Activated naive CD4-positive, alpha-beta T cell treated with anti-CD3 and anti-CD28 coated beads for 36 hours (primary cell): Measurements from ENCODE around the gene URB2. TPM values are rescaled to one million over a fixed set of nuclear protein-coding genes. Genes with fewer than 3 reads are reported as not detected.
A peak's percentile ranks its signal among the peaks of the same experiment; 100 is the strongest.
"Not testable (repeated sequence)": the region's sequence is repeated elsewhere in the genome, so short reads cannot be mapped to it uniquely, and the experiment has no call there.

Source experiments
- CTCF ChIA-PET: fragments of 350-600 bp; sonication (Branson Sonifier 250); formaldehyde crosslinking; loops from one replicate; lab custom pipeline; 2021; ENCODE audit warnings: antibody characterized with exemption; lab: Charles Lee
- DNase-seq: peaks from one replicate; pipeline ENCODE4 v3.0.0-alpha.2; 2020
- H3K27ac Mint-ChIP-seq: one replicate; pipeline ENCODE4 v1.8.0; 2021; ENCODE audit warnings: mild to moderate bottlenecking, mixed read lengths
- H3K27me3 Mint-ChIP-seq: one replicate; pipeline ENCODE4 v1.8.0; 2021; ENCODE audit warnings: low read depth, mixed read lengths
- H3K36me3 Mint-ChIP-seq: one replicate; pipeline ENCODE4 v1.8.0; 2021; ENCODE audit warnings: low read depth, mixed read lengths
- H3K4me1 Mint-ChIP-seq: one replicate; pipeline ENCODE4 v1.8.0; 2021; ENCODE audit warnings: low read depth, mixed read lengths
- H3K4me3 Mint-ChIP-seq: one replicate; pipeline ENCODE4 v1.8.0; 2021; ENCODE audit warnings: mild to moderate bottlenecking, moderate library complexity, mixed read lengths
- H3K9me3 Mint-ChIP-seq: one replicate; pipeline ENCODE4 v1.8.0; 2021; ENCODE audit warnings: mixed read lengths
- intact Hi-C: fragments of 100-400 bp; cut with micrococcal nuclease; formaldehyde crosslinking; loops from one replicate; pipeline ENCODE4 v1.15.1; 2023
- total RNA-seq, 2 experiments: library from RNA; stranded (reverse); gene quantifications; one replicate each; pipeline ENCODE4 v1.2.3, GENCODE V29; 2021

The URB2 gene
- total RNA-seq, 2 experiments from 2014 or later: 9.5 to 10.0 TPM

- CTCF ChIA-PET: interaction anchor here (0.6 to 0.7 kb wide), 2 partner anchors 8 to 25 kb away, joined by 3 read pairs; no protein-coding TSS in a partner anchor
- Mint-ChIP-seq H3K4me3 (no peak overlapping the region), H3K36me3 (no peaks in the 10 kb centered on the region), H3K27me3 (peaks cover 2% of the 10 kb centered on the region), H3K4me1 (peaks cover 17% of the 10 kb centered on the region), H3K9me3 (peaks cover 1% of the 10 kb centered on the region), H3K27ac (no peak overlapping the region)
- intact Hi-C loops: no loop called here
- DNase-seq: no peak
Measured at GRCh38 chr1:229675396-229675795, 49.3 kb downstream of the URB2 start.

GRCh38 chr1:229685149-229685548 is 59.1 kb downstream of the URB2 start:
- peaks cover 14% of the 10 kb centered on the region for H3K27me3 Mint-ChIP-seq
- CTCF ChIA-PET: no interaction called here
- peaks cover 15% of the 10 kb centered on the region for H3K36me3 Mint-ChIP-seq
- intact Hi-C loops: no loop called here
- no peak overlapping the region for H3K27ac Mint-ChIP-seq
- no peak for DNase-seq
- H3K4me3 Mint-ChIP-seq: no peak overlapping the region
- peaks cover 10% of the 10 kb centered on the region for H3K9me3 Mint-ChIP-seq
- no peaks in the 10 kb centered on the region for H3K4me1 Mint-ChIP-seq

- Mint-ChIP-seq H3K4me3 (no peak overlapping the region), H3K4me1 (peaks cover 12% of the 10 kb centered on the region), H3K9me3 (peaks cover 10% of the 10 kb centered on the region), H3K36me3 (peaks cover 12% of the 10 kb centered on the region), H3K27me3 (peaks cover 17% of the 10 kb centered on the region), H3K27ac (no peak overlapping the region)
- peak; percentile 22 for DNase-seq
- CTCF ChIA-PET: interaction anchor here (0.7 kb wide), 1 partner anchor 581 kb away, joined by 3 read pairs; no protein-coding TSS in a partner anchor
- intact Hi-C loops: no loop called here
Measured at GRCh38 chr1:229689273-229689672, 63.2 kb downstream of the URB2 start.

GRCh38 chr1:229689904-229690303 is 63.9 kb downstream of the URB2 start:
- H3K27me3 Mint-ChIP-seq: peaks cover 19% of the 10 kb centered on the region
- intact Hi-C loops: no loop called here

GRCh38 chr1:229690662-229691061 is 64.6 kb downstream of the URB2 start:
- Mint-ChIP-seq H3K27ac (no peak overlapping the region), H3K4me3 (no peak overlapping the region), H3K4me1 (peaks cover 12% of the 10 kb centered on the region), H3K9me3 (peaks cover 2% of the 10 kb centered on the region), H3K36me3 (peaks cover 7% of the 10 kb centered on the region), H3K27me3 (peaks cover 17% of the 10 kb centered on the region)
- CTCF ChIA-PET: interaction anchor here (0.6 kb wide), 1 partner anchor 20 kb away, joined by 3 read pairs; no protein-coding TSS in a partner anchor
- intact Hi-C loops: no loop called here
- no peak for DNase-seq

More at GRCh38 chr1:229689904-229690303, 63.9 kb downstream of the URB2 start:
- no peak for DNase-seq
- Mint-ChIP-seq H3K36me3 (peaks cover 12% of the 10 kb centered on the region), H3K9me3 (peaks cover 8% of the 10 kb centered on the region), H3K27ac (no peak overlapping the region), H3K4me3 (no peak overlapping the region), H3K4me1 (peaks cover 12% of the 10 kb centered on the region)
- CTCF ChIA-PET: no interaction called here

GRCh38 chr1:229691362-229691761 is 65.3 kb downstream of the URB2 start:
- H3K36me3 Mint-ChIP-seq: peaks cover 2% of the 10 kb centered on the region
- intact Hi-C loops: no loop called here
- H3K9me3 Mint-ChIP-seq: no peaks in the 10 kb centered on the region
- H3K27me3 Mint-ChIP-seq: peaks cover 15% of the 10 kb centered on the region
- H3K4me3 Mint-ChIP-seq: no peak overlapping the region
- no peak for DNase-seq
- peaks cover 12% of the 10 kb centered on the region for H3K4me1 Mint-ChIP-seq
- H3K27ac Mint-ChIP-seq: no peak overlapping the region
- CTCF ChIA-PET: no interaction called here

- Mint-ChIP-seq H3K9me3 (no peaks in the 10 kb centered on the region), H3K36me3 (no peaks in the 10 kb centered on the region), H3K27ac (no peak overlapping the region), H3K27me3 (peaks cover 11% of the 10 kb centered on the region), H3K4me3 (no peak overlapping the region), H3K4me1 (peaks cover 12% of the 10 kb centered on the region)
- intact Hi-C loops: no loop called here
- DNase-seq: no peak
- CTCF ChIA-PET: no interaction called here
Measured at GRCh38 chr1:229693129-229693900, 67.3 kb downstream of the URB2 start.

GRCh38 chr1:229694053-229694693 is 68.1 kb downstream of the URB2 start:
- Mint-ChIP-seq H3K9me3 (no peaks in the 10 kb centered on the region), H3K36me3 (no peaks in the 10 kb centered on the region), H3K4me1 (peaks cover 12% of the 10 kb centered on the region), H3K27me3 (peaks cover 9% of the 10 kb centered on the region), H3K4me3 (no peak overlapping the region), H3K27ac (no peak overlapping the region)
- no peak for DNase-seq
- intact Hi-C loops: no loop called here
- CTCF ChIA-PET: interaction anchor here (0.6 kb wide), 1 partner anchor 618 kb away, joined by 4 read pairs; no protein-coding TSS in a partner anchor

- CTCF ChIA-PET: no interaction called here
- Mint-ChIP-seq H3K4me1 (peaks cover 12% of the 10 kb centered on the region), H3K9me3 (no peaks in the 10 kb centered on the region), H3K4me3 (no peak overlapping the region), H3K27me3 (peaks cover 4% of the 10 kb centered on the region), H3K27ac (no peak overlapping the region), H3K36me3 (no peaks in the 10 kb centered on the region)
- peak; percentile 18 for DNase-seq
- intact Hi-C loops: no loop called here
Measured at GRCh38 chr1:229696385-229696784, 70.3 kb downstream of the URB2 start.

GRCh38 chr1:229699613-229700267 is 73.7 kb downstream of the URB2 start:
- H3K27ac Mint-ChIP-seq: no peak overlapping the region
- H3K27me3 Mint-ChIP-seq: no peaks in the 10 kb centered on the region
- no peak overlapping the region for H3K4me3 Mint-ChIP-seq
- intact Hi-C loops: no loop called here
- H3K9me3 Mint-ChIP-seq: no peaks in the 10 kb centered on the region
- H3K36me3 Mint-ChIP-seq: no peaks in the 10 kb centered on the region
- no peaks in the 10 kb centered on the region for H3K4me1 Mint-ChIP-seq
- CTCF ChIA-PET: no interaction called here
- no peak for DNase-seq

- CTCF ChIA-PET: interaction anchor here (0.7 kb wide), 1 partner anchor 357 kb away, joined by 3 read pairs; no protein-coding TSS in a partner anchor
- H3K4me3 Mint-ChIP-seq: no peak overlapping the region
- no peak overlapping the region for H3K27ac Mint-ChIP-seq
- H3K36me3 Mint-ChIP-seq: no peaks in the 10 kb centered on the region
- H3K9me3 Mint-ChIP-seq: peaks cover 6% of the 10 kb centered on the region
- intact Hi-C loops: no loop called here
- H3K4me1 Mint-ChIP-seq: no peaks in the 10 kb centered on the region
- no peak for DNase-seq
- H3K27me3 Mint-ChIP-seq: no peaks in the 10 kb centered on the region
Measured at GRCh38 chr1:229704157-229704556, 78.1 kb downstream of the URB2 start.

- H3K9me3 Mint-ChIP-seq, H3K36me3 Mint-ChIP-seq, DNase-seq, H3K27ac Mint-ChIP-seq, intact Hi-C loops, H3K27me3 Mint-ChIP-seq, H3K4me1 Mint-ChIP-seq, H3K4me3 Mint-ChIP-seq: not testable (repeated sequence)
- CTCF ChIA-PET: interaction anchor here (0.7 kb wide), 1 partner anchor 33 kb away, joined by 3 read pairs; no protein-coding TSS in a partner anchor
Measured at GRCh38 chr1:229705152-229705551, 79.1 kb downstream of the URB2 start.
